Mesendoderm (in vitro differentiated cells): ENCODE data around the gene CLDN4.

ENCODE experiments used
- DNase-seq: peaks from one replicate; pipeline ENCODE4 v3.0.0; 2013
- H2AK5ac ChIP-seq: 2 replicates; pipeline ENCODE4 v1.6.1; 2013; ENCODE audit warnings: low read length, inconsistent platforms
- H2BK120ac ChIP-seq: 2 replicates; pipeline ENCODE4 v1.6.1; 2013; ENCODE audit warnings: low read depth, mild to moderate bottlenecking, low read length, moderate library complexity, mixed read lengths
- H2BK15ac ChIP-seq: replicated peaks from 2 replicates; pipeline ENCODE4 v1.6.1; 2013; ENCODE audit warnings: low read depth, mild to moderate bottlenecking, moderate library complexity
- H2BK5ac ChIP-seq: 2 replicates; pipeline ENCODE4 v1.6.1; 2013; ENCODE audit warnings: low read length, inconsistent platforms
- H3K18ac ChIP-seq: 2 replicates; pipeline ENCODE4 v1.6.1; 2013; ENCODE audit warnings: mild to moderate bottlenecking, low read length, mixed read lengths
- H3K23ac ChIP-seq: one replicate; pipeline ENCODE4 v1.6.1; 2013; ENCODE audit warnings: low read length
- H3K27ac ChIP-seq: 2 replicates; pipeline ENCODE4 v1.5.1; 2013; ENCODE audit warnings: low read depth, mild to moderate bottlenecking, inconsistent platforms, low read length, moderate library complexity
- H3K27me3 ChIP-seq: 2 replicates; pipeline ENCODE4 v1.6.1; 2013; ENCODE audit warnings: low read length, control low read depth, mild to moderate bottlenecking, inconsistent platforms; ENCODE audit not compliant: insufficient read depth, poor library complexity
- H3K36me3 ChIP-seq: 2 replicates; pipeline ENCODE4 v1.6.1; 2013; ENCODE audit warnings: low read length, inconsistent platforms; ENCODE audit not compliant: control insufficient read depth, insufficient read depth
- H3K4ac ChIP-seq: one replicate; pipeline ENCODE4 v1.6.1; 2013; ENCODE audit warnings: low read depth, mild to moderate bottlenecking, low read length, moderate library complexity
- H3K4me1 ChIP-seq: 2 replicates; pipeline ENCODE4 v1.6.1; 2013; ENCODE audit warnings: low read depth, low read length, inconsistent platforms; ENCODE audit not compliant: control insufficient read depth
- H3K4me2 ChIP-seq: 2 replicates; pipeline ENCODE4 v1.6.1; 2013; ENCODE audit warnings: low read length
- H3K4me3 ChIP-seq: 2 replicates; pipeline ENCODE4 v1.5.1; 2013; ENCODE audit warnings: mild to moderate bottlenecking, low read length
- H3K56ac ChIP-seq: one replicate; pipeline ENCODE4 v1.6.1; 2013; ENCODE audit warnings: low read length
- H3K79me1 ChIP-seq: 2 replicates; pipeline ENCODE4 v1.6.1; 2013; ENCODE audit warnings: low read length, inconsistent platforms
- H3K79me2 ChIP-seq: 2 replicates; pipeline ENCODE4 v1.6.1; 2013; ENCODE audit warnings: mild to moderate bottlenecking, low read length; ENCODE audit not compliant: control insufficient read depth, insufficient read depth
- H3K9ac ChIP-seq: 2 replicates; pipeline ENCODE4 v1.6.1; 2013; ENCODE audit warnings: low read length, inconsistent platforms
- H4K5ac ChIP-seq: one replicate; pipeline ENCODE4 v1.6.1; 2013; ENCODE audit warnings: low read length
- H4K8ac ChIP-seq: one replicate; pipeline ENCODE4 v1.6.1; 2013; ENCODE audit warnings: low read depth, mild to moderate bottlenecking, control low read depth, low read length, moderate library complexity
- WGBS: extraction: QIAGEN DNeasy Blood & Tissue Kit; methylation state at CpG from one replicate; pipeline ENCODE4 v1.1.7; 2013; ENCODE audit warnings: low lambda C conversion rate, missing lambda C conversion rate; ENCODE audit not compliant: insufficient coverage; ENCODE audit errors: extremely low coverage; 5-methylcytosine and 5-hydroxymethylcytosine counted together

The CLDN4 gene

GRCh38 chr7:73824986-73825385 lies 5.8 kb upstream of the CLDN4 start:
- no peaks in the 10 kb centered on the region for H3K27me3 ChIP-seq
- no peak overlapping the region for H3K56ac ChIP-seq
- no peak overlapping the region for H2BK5ac ChIP-seq
- no peaks in the 10 kb centered on the region for H3K79me1 ChIP-seq
- no peak overlapping the region for H2BK120ac ChIP-seq
- no peak overlapping the region for H3K9ac ChIP-seq
- no peak overlapping the region for H3K4ac ChIP-seq
- WGBS = no CpG with 5 or more reads among the region's 9 CpGs
- H3K79me2 ChIP-seq = no peaks in the 10 kb centered on the region
- peaks cover 6% of the 10 kb centered on the region for H3K4me1 ChIP-seq
- H3K27ac ChIP-seq = no peak overlapping the region
- H3K4me2 ChIP-seq = no peak overlapping the region
- H3K36me3 ChIP-seq = no peaks in the 10 kb centered on the region
- no peak overlapping the region for H2AK5ac ChIP-seq
- no peak overlapping the region for H3K4me3 ChIP-seq
- H4K8ac ChIP-seq = no peak overlapping the region
- no peak overlapping the region for H3K23ac ChIP-seq
- H2BK15ac ChIP-seq = no peak overlapping the region
- H4K5ac ChIP-seq = no peak overlapping the region
- H3K18ac ChIP-seq = no peak overlapping the region
- no peak for DNase-seq

DNA sequence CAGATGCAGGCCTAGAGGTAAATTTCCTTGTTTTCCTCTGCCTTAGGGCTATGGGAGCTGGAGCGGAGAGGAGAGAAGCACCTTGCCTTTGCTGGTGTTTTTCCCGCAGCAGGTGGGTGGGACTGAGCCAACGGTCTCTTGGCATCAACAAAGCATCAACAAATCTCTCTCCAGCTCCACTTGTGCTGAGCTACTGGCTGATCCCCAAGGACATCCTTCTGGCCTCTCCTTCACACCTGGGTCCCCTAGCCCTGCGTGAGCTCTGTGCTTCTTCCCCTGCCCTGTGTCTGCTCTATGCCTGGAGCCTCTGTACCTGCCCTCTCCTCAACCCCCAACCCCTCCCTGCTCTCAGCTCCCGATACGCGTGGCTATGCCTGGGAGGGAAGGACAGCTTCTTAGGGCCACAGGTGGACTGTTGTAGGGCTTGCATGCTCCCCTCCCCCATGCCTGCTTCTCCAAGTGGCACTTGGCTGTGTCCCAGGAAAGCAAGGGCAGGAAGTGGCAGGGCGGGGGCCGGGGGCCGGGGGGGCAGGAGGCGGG lies 3.2 kb upstream of the CLDN4 start:
- Histone ChIP-seq H3K27me3 (no peaks in the 10 kb centered on the region), H2BK120ac (no peak overlapping the region), H3K9ac (no peak overlapping the region), H3K79me1 (no peaks in the 10 kb centered on the region), H3K4me2 (peak overlapping the region; percentile 6), H2BK5ac (no peak overlapping the region), H3K4me1 (peaks cover 17% of the 10 kb centered on the region), H3K56ac (peak overlapping the region; percentile 62), H3K23ac (no peak overlapping the region), H3K36me3 (no peaks in the 10 kb centered on the region), H3K27ac (no peak overlapping the region), H4K5ac (no peak overlapping the region), H2AK5ac (no peak overlapping the region), H3K79me2 (no peaks in the 10 kb centered on the region), H2BK15ac (no peak overlapping the region), H3K18ac (no peak overlapping the region), H3K4ac (no peak overlapping the region), H3K4me3 (no peak overlapping the region), H4K8ac (no peak overlapping the region)
- DNase-seq = peak; percentile 67
- WGBS = no CpG with 5 or more reads among the region's 11 CpGs

DNA sequence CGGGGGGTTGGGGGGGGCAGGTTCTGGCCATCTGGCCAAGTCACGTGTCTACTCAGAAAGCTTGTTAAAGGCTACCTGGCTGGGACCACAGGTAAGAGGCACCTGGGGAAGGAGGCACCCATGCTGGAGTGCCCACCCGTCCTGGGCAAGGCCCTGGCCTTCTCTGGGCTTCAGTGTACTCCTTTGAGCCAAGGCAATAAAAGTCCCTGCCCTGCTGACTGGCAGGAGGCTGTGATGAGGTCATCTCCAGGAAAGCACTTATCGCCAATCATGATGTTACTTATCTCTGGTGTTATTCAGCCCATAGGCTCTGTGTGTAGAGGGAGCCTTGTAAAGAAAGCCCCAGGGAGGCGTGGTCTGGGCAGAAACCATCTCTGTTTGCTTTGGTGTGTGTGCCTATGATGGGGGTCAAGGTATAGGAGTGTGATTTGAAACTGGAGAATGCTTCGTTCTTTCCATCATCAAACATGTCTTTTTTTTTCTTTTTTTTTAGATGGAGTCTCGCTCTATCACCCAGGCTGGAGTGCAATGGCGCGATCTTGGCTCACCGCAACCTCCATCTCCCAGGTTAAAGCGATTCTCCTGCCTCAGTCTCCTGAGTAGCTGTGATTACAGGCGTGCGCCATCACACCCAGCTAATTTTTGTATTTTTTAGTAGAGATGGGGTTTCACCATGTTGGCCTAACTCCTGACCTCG lies 2.5 kb upstream of the CLDN4 start:
- Histone ChIP-seq H3K4me1 (peaks cover 17% of the 10 kb centered on the region), H2BK120ac (no peak overlapping the region), H3K4me3 (no peak overlapping the region), H3K4me2 (no peak overlapping the region), H2BK5ac (no peak overlapping the region), H2BK15ac (no peak overlapping the region), H3K79me1 (no peaks in the 10 kb centered on the region), H4K8ac (no peak overlapping the region), H3K36me3 (no peaks in the 10 kb centered on the region), H3K56ac (no peak overlapping the region), H3K4ac (no peak overlapping the region), H3K27me3 (no peaks in the 10 kb centered on the region), H4K5ac (no peak overlapping the region), H3K27ac (no peak overlapping the region), H3K18ac (no peak overlapping the region), H2AK5ac (no peak overlapping the region), H3K79me2 (no peaks in the 10 kb centered on the region), H3K23ac (no peak overlapping the region), H3K9ac (no peak overlapping the region)
- WGBS = no CpG with 5 or more reads among the region's 14 CpGs
- DNase-seq = peak; percentile 90

- Histone ChIP-seq H3K4me2 (no peak overlapping the region), H3K27ac (no peak overlapping the region)
- no CpG with 5 or more reads among the region's 5 CpGs for WGBS
Observed at GRCh38 chr7:73828972-73829371, 1.8 kb upstream of the CLDN4 start.

GRCh38 chr7:73829505-73829904 lies 1.3 kb upstream of the CLDN4 start:
- H3K56ac ChIP-seq = peak overlapping the region; percentile 10
- H3K4me1 ChIP-seq = peaks cover 19% of the 10 kb centered on the region
- H3K79me2 ChIP-seq = no peaks in the 10 kb centered on the region
- H3K9ac ChIP-seq = no peak overlapping the region
- WGBS = no CpG with 5 or more reads among the region's 7 CpGs
- H3K23ac ChIP-seq = no peak overlapping the region
- H4K8ac ChIP-seq = no peak overlapping the region
- no peak overlapping the region for H3K27ac ChIP-seq
- DNase-seq = peak; percentile 73
- no peak overlapping the region for H3K4ac ChIP-seq
- no peaks in the 10 kb centered on the region for H3K27me3 ChIP-seq
- H3K4me3 ChIP-seq = no peak overlapping the region
- H2BK15ac ChIP-seq = no peak overlapping the region
- no peak overlapping the region for H3K4me2 ChIP-seq
- H4K5ac ChIP-seq = no peak overlapping the region
- no peak overlapping the region for H3K18ac ChIP-seq
- H2BK5ac ChIP-seq = no peak overlapping the region
- H3K36me3 ChIP-seq = no peaks in the 10 kb centered on the region
- no peak overlapping the region for H2AK5ac ChIP-seq
- no peak overlapping the region for H2BK120ac ChIP-seq
- no peaks in the 10 kb centered on the region for H3K79me1 ChIP-seq

More at GRCh38 chr7:73828972-73829371, 1.8 kb upstream of the CLDN4 start:
- Histone ChIP-seq H3K4me1 (peaks cover 19% of the 10 kb centered on the region), H3K79me1 (no peaks in the 10 kb centered on the region), H3K18ac (no peak overlapping the region), H2AK5ac (no peak overlapping the region), H2BK120ac (no peak overlapping the region), H3K4ac (no peak overlapping the region), H4K5ac (no peak overlapping the region), H4K8ac (no peak overlapping the region), H2BK15ac (no peak overlapping the region), H3K79me2 (no peaks in the 10 kb centered on the region), H3K56ac (no peak overlapping the region), H3K36me3 (no peaks in the 10 kb centered on the region), H3K27me3 (no peaks in the 10 kb centered on the region), H3K4me3 (no peak overlapping the region), H3K9ac (no peak overlapping the region), H2BK5ac (no peak overlapping the region), H3K23ac (no peak overlapping the region)
- no peak for DNase-seq
